WTC11 (cell line): Measurements from ENCODE around the gene SAMD9L. TPM values are rescaled to one million over a fixed set of nuclear protein-coding genes. Genes with fewer than 3 reads are reported as not detected.

Experiments
- ATAC-seq: fragments of 200-7000 bp; cut with Tn5 transposase; 2 replicates; pipeline ENCODE4 v1.10.0; 2021; ENCODE audit warnings: mild to moderate bottlenecking, moderate library complexity
- CTCF ChIA-PET: fragments of 300-600 bp; sonication (Branson Sonifier 250); formaldehyde crosslinking; loops from one replicate; lab custom pipeline; 2021; ENCODE audit warnings: antibody characterized with exemption; lab: Charles Lee
- POLR2A ChIA-PET: fragments of 350-600 bp; sonication (Branson Sonifier 250); formaldehyde crosslinking; loops from one replicate; lab custom pipeline; 2021; ENCODE audit warnings: antibody characterized with exemption; lab: Charles Lee
- DNase-seq: peaks from one replicate; pipeline ENCODE4 v3.0.0; 2021; ENCODE audit warnings: low spot score
- H3K27ac Mint-ChIP-seq: 2 replicates; pipeline ENCODE4 v1.8.0; 2021; ENCODE audit warnings: mixed read lengths
- H3K27me3 Mint-ChIP-seq: 2 replicates; pipeline ENCODE4 v1.8.0; 2021; ENCODE audit warnings: low read depth, mild to moderate bottlenecking, moderate library complexity, mixed read lengths
- H3K36me3 Mint-ChIP-seq: 2 replicates; pipeline ENCODE4 v1.8.0; 2021; ENCODE audit warnings: mixed read lengths
- H3K4me1 Mint-ChIP-seq: 2 replicates; pipeline ENCODE4 v1.8.0; 2022; ENCODE audit warnings: mixed read lengths
- H3K4me3 Mint-ChIP-seq: 2 replicates; pipeline ENCODE4 v1.8.0; 2021; ENCODE audit warnings: mild to moderate bottlenecking, moderate library complexity, mixed read lengths
- H3K9me3 Mint-ChIP-seq: 2 replicates; pipeline ENCODE4 v1.8.0; 2021; ENCODE audit warnings: mixed read lengths
- CREM ChIP-seq: sonication (generic); formaldehyde crosslinking; IDR thresholded peaks from 2 replicates; pipeline ENCODE4 v1.8.1; 2022; ENCODE audit warnings: mild to moderate bottlenecking, missing genetic modification reagents, moderate library complexity
- ESRRA ChIP-seq: sonication (generic); formaldehyde crosslinking; IDR thresholded peaks from 2 replicates; pipeline ENCODE4 v1.8.1; 2022; ENCODE audit warnings: mild to moderate bottlenecking, missing genetic modification reagents, borderline replicate concordance
- KAT7 ChIP-seq: sonication (generic); formaldehyde crosslinking; IDR thresholded peaks from 2 replicates; pipeline ENCODE4 v1.8.1; 2023; ENCODE audit warnings: missing genetic modification reagents, mild to moderate bottlenecking, borderline replicate concordance
- MXD4 ChIP-seq: fragments of 250-450 bp; sonication (Bioruptor Pico); IDR thresholded peaks from 2 replicates; pipeline ENCODE4 v1.8.0; 2021; ENCODE audit warnings: mild to moderate bottlenecking, moderate library complexity, borderline replicate concordance
- MYBL2 ChIP-seq: sonication (generic); formaldehyde crosslinking; IDR thresholded peaks from 2 replicates; pipeline ENCODE4 v1.8.1; 2023; ENCODE audit warnings: mild to moderate bottlenecking, moderate library complexity, missing genetic modification reagents
- NFATC4 ChIP-seq: fragments of 250-450 bp; sonication (Bioruptor Pico); IDR thresholded peaks from 2 replicates; pipeline ENCODE4 v1.9.0; 2021; ENCODE audit warnings: mild to moderate bottlenecking
- NR2C2 ChIP-seq: sonication (generic); formaldehyde crosslinking; IDR thresholded peaks from 2 replicates; pipeline ENCODE4 v1.8.0; 2022; ENCODE audit warnings: mild to moderate bottlenecking, missing genetic modification reagents
- OVOL2 ChIP-seq: fragments of 250-450 bp; sonication (Bioruptor Pico); IDR thresholded peaks from 2 replicates; pipeline ENCODE4 v1.9.0; 2021; ENCODE audit warnings: mild to moderate bottlenecking, borderline replicate concordance
- PRRX2 ChIP-seq: fragments of 250-450 bp; sonication (Bioruptor Pico); IDR thresholded peaks from 2 replicates; pipeline ENCODE4 v1.8.0; 2021; ENCODE audit warnings: mild to moderate bottlenecking
- RELA ChIP-seq: sonication (generic); formaldehyde crosslinking; IDR thresholded peaks from 2 replicates; pipeline ENCODE4 v1.8.1; 2022; ENCODE audit warnings: missing genetic modification reagents, mild to moderate bottlenecking, borderline replicate concordance
- SMAD4 ChIP-seq: sonication (generic); formaldehyde crosslinking; IDR thresholded peaks from 2 replicates; pipeline ENCODE4 v1.8.0; 2022; ENCODE audit warnings: mild to moderate bottlenecking, missing genetic modification reagents
- TCF7 ChIP-seq: sonication (generic); formaldehyde crosslinking; IDR thresholded peaks from 2 replicates; pipeline ENCODE4 v1.8.0; 2022; ENCODE audit warnings: mild to moderate bottlenecking, low read depth, missing genetic modification reagents, moderate library complexity
- TP53 ChIP-seq: sonication (generic); formaldehyde crosslinking; IDR thresholded peaks from 2 replicates; pipeline ENCODE4 v1.8.1; 2023; ENCODE audit warnings: mild to moderate bottlenecking, missing genetic modification reagents
- ZBTB21 ChIP-seq: sonication (generic); formaldehyde crosslinking; IDR thresholded peaks from 2 replicates; pipeline ENCODE4 v1.8.1; 2023; ENCODE audit warnings: mild to moderate bottlenecking, missing genetic modification reagents, borderline replicate concordance
- ZMAT4 ChIP-seq: fragments of 250-450 bp; sonication (Bioruptor Pico); IDR thresholded peaks from 2 replicates; pipeline ENCODE4 v1.9.0; 2021; ENCODE audit warnings: mild to moderate bottlenecking
- ZNF121 ChIP-seq: sonication (generic); formaldehyde crosslinking; IDR thresholded peaks from 2 replicates; pipeline ENCODE4 v1.8.0; 2023; ENCODE audit warnings: missing genetic modification reagents
- ZNF138 ChIP-seq: sonication (generic); formaldehyde crosslinking; conservative IDR thresholded peaks from 2 replicates; pipeline ENCODE4 v1.8.1; 2022; ENCODE audit warnings: mild to moderate bottlenecking, moderate library complexity, missing genetic modification reagents
- ZNF263 ChIP-seq: sonication (generic); formaldehyde crosslinking; IDR thresholded peaks from 2 replicates; pipeline ENCODE4 v1.8.1; 2022; ENCODE audit warnings: low read depth, mild to moderate bottlenecking, moderate library complexity, missing genetic modification reagents
- ZNF671 ChIP-seq: fragments of 250-450 bp; sonication (Bioruptor Pico); IDR thresholded peaks from 2 replicates; pipeline ENCODE4 v1.8.0; 2021; ENCODE audit warnings: mild to moderate bottlenecking
- total RNA-seq: library from RNA; stranded (reverse); gene quantifications from 3 replicates; pipeline ENCODE4 v1.2.3, GENCODE V29; 2021
- TF ChIP-seq, protein P1 (sequence below): sonication (generic); formaldehyde crosslinking; IDR thresholded peaks from 2 replicates; pipeline ENCODE4 v1.8.0; 2023; ENCODE audit warnings: missing genetic modification reagents, mild to moderate bottlenecking, borderline replicate concordance
- TF ChIP-seq, protein P2 (sequence below): fragments of 250-450 bp; sonication (Bioruptor Pico); IDR thresholded peaks from 2 replicates; pipeline ENCODE4 v1.9.0; 2021; ENCODE audit warnings: moderate library complexity, mild to moderate bottlenecking, inconsistent platforms, borderline replicate concordance
- TF ChIP-seq, protein P3 (sequence below): sonication (generic); formaldehyde crosslinking; IDR thresholded peaks from 2 replicates; pipeline ENCODE4 v1.8.0; 2022; ENCODE audit warnings: mild to moderate bottlenecking, missing genetic modification reagents
- TF ChIP-seq, protein P4 (sequence below): sonication (generic); formaldehyde crosslinking; IDR thresholded peaks from 2 replicates; pipeline ENCODE4 v1.8.0; 2022; ENCODE audit warnings: mild to moderate bottlenecking, missing genetic modification reagents
- TF ChIP-seq, protein P5 (sequence below): sonication (generic); formaldehyde crosslinking; IDR thresholded peaks from 2 replicates; pipeline ENCODE4 v1.8.1; 2022; ENCODE audit warnings: mild to moderate bottlenecking, moderate library complexity, missing genetic modification reagents

Gene SAMD9L
- total RNA-seq, 1 experiment from 2014 or later: 0.15 TPM

DNA sequence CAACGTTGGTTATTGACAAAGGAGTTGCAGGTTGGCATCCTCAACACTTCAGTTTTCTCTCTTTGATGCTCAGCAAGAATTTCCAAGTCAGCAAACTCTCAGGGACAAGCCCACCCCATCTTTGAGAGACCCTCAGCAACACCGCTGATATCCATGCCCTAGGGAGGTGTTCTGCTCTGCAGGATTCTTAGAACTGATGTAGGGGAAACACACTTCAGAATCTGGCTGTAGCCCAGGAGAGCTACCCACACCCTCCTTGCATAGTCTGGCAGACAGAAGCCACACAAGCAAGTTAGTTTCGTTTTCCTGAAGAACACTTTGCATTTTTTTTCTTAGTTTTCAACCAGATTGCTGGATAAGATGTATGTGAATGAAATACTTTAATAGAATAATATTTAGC is 822 bp downstream of the SAMD9L start (continued):
- TF ChIP-seq, protein P1, sequence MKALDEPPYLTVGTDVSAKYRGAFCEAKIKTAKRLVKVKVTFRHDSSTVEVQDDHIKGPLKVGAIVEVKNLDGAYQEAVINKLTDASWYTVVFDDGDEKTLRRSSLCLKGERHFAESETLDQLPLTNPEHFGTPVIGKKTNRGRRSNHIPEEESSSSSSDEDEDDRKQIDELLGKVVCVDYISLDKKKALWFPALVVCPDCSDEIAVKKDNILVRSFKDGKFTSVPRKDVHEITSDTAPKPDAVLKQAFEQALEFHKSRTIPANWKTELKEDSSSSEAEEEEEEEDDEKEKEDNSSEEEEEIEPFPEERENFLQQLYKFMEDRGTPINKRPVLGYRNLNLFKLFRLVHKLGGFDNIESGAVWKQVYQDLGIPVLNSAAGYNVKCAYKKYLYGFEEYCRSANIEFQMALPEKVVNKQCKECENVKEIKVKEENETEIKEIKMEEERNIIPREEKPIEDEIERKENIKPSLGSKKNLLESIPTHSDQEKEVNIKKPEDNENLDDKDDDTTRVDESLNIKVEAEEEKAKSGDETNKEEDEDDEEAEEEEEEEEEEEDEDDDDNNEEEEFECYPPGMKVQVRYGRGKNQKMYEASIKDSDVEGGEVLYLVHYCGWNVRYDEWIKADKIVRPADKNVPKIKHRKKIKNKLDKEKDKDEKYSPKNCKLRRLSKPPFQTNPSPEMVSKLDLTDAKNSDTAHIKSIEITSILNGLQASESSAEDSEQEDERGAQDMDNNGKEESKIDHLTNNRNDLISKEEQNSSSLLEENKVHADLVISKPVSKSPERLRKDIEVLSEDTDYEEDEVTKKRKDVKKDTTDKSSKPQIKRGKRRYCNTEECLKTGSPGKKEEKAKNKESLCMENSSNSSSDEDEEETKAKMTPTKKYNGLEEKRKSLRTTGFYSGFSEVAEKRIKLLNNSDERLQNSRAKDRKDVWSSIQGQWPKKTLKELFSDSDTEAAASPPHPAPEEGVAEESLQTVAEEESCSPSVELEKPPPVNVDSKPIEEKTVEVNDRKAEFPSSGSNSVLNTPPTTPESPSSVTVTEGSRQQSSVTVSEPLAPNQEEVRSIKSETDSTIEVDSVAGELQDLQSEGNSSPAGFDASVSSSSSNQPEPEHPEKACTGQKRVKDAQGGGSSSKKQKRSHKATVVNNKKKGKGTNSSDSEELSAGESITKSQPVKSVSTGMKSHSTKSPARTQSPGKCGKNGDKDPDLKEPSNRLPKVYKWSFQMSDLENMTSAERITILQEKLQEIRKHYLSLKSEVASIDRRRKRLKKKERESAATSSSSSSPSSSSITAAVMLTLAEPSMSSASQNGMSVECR (CRISPR knock-in tag): no peak
- TF ChIP-seq KAT7 (CRISPR knock-in tag): no peak
- no peak for TF ChIP-seq ZBTB21 (CRISPR knock-in tag)
- TF ChIP-seq, protein P2, sequence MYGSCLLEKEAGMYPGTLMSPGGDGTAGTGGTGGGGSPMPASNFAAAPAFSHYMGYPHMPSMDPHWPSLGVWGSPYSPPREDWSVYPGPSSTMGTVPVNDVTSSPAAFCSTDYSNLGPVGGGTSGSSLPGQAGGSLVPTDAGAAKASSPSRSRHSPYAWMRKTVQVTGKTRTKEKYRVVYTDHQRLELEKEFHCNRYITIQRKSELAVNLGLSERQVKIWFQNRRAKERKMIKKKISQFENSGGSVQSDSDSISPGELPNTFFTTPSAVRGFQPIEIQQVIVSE (CRISPR knock-in tag): no peak
- TF ChIP-seq ZNF263 (CRISPR knock-in tag): no peak
- no peak for TF ChIP-seq MXD4 (CRISPR knock-in tag)
- no peak for TF ChIP-seq ESRRA (CRISPR knock-in tag)
- no peak for TF ChIP-seq NR2C2
- no peak for TF ChIP-seq RELA
- TF ChIP-seq, all 79 proteins: peak for 0

DNA sequence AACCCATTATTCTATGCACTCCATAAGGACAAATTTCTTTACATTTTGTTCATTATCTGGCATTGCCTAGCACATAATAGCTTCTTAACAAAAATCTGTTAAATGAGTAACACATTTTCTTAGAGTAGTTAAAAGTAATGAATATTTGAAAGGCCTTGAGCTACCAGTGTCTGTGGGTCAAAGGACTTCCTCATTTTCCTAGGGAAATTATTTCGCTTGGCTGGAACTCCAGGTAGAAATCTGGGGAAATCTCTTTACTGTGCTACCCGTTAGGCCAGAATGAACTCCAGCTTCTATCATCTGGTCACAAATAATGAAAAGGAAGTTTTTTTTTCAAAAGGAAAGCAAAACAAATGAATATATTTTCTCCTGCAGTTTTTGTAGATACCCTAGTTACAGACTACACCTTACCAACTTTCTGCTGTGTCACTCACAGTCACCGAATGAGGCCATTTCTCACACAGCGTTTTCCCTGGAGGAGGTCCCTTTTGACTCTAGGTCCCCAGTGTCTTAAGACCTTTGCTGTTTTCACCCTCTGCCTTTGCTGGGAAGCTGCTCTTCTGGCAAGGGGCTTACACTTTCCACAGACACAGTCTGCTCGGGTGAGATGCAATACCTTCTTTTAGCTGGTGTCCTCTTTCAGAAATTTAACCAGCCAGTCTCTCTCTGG is 1.6 kb downstream of the SAMD9L start:
- H3K27ac Mint-ChIP-seq: no peak overlapping the region

GRCh38 chr7:93146036-93146435 is 2.1 kb downstream of the SAMD9L start:
- DNase-seq: no peak
- Mint-ChIP-seq H3K4me3 (no peak overlapping the region), H3K4me1 (peaks cover 7% of the 10 kb centered on the region; the same call in 1 of the 2 replicates), H3K27me3 (no peaks in the 10 kb centered on the region; the same call in 1 of the 2 replicates), H3K9me3 (no peaks in the 10 kb centered on the region), H3K27ac (no peak overlapping the region; the same call in 1 of the 2 replicates), H3K36me3 (no peaks in the 10 kb centered on the region)
- ChIA-PET POLR2A (no interaction called here), CTCF (no interaction called here)
- peak; percentile 64 for ATAC-seq
- TF ChIP-seq TCF7 (no peak), OVOL2 (no peak), ZNF121 (CRISPR knock-in tag) (no peak), MYBL2 (no peak), RELA (no peak), NFATC4 (CRISPR knock-in tag) (no peak), PRRX2 (CRISPR knock-in tag) (no peak), KAT7 (CRISPR knock-in tag) (no peak), ZNF671 (CRISPR knock-in tag) (no peak), CREM (CRISPR knock-in tag) (no peak), SMAD4 (CRISPR knock-in tag) (no peak), ZMAT4 (CRISPR knock-in tag) (no peak), TP53 (CRISPR knock-in tag) (no peak)
- TF ChIP-seq, protein P3, sequence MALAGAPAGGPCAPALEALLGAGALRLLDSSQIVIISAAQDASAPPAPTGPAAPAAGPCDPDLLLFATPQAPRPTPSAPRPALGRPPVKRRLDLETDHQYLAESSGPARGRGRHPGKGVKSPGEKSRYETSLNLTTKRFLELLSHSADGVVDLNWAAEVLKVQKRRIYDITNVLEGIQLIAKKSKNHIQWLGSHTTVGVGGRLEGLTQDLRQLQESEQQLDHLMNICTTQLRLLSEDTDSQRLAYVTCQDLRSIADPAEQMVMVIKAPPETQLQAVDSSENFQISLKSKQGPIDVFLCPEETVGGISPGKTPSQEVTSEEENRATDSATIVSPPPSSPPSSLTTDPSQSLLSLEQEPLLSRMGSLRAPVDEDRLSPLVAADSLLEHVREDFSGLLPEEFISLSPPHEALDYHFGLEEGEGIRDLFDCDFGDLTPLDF (CRISPR knock-in tag): no peak
- TF ChIP-seq, protein P4, sequence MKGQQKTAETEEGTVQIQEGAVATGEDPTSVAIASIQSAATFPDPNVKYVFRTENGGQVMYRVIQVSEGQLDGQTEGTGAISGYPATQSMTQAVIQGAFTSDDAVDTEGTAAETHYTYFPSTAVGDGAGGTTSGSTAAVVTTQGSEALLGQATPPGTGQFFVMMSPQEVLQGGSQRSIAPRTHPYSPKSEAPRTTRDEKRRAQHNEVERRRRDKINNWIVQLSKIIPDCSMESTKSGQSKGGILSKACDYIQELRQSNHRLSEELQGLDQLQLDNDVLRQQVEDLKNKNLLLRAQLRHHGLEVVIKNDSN (CRISPR knock-in tag): no peak
- TF ChIP-seq, protein P2 (CRISPR knock-in tag): no peak
- TF ChIP-seq, protein P5, sequence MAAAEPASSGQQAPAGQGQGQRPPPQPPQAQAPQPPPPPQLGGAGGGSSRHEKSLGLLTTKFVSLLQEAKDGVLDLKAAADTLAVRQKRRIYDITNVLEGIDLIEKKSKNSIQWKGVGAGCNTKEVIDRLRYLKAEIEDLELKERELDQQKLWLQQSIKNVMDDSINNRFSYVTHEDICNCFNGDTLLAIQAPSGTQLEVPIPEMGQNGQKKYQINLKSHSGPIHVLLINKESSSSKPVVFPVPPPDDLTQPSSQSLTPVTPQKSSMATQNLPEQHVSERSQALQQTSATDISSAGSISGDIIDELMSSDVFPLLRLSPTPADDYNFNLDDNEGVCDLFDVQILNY (CRISPR knock-in tag): no peak

More for the DNA sequence above, 1.6 kb downstream of the SAMD9L start:
- H3K27me3 Mint-ChIP-seq: no peaks in the 10 kb centered on the region; the same call in 1 of the 2 replicates
- ATAC-seq (no peak), DNase-seq (no peak)
- no peak overlapping the region for H3K4me3 Mint-ChIP-seq
- ChIA-PET POLR2A (no interaction called here), CTCF (no interaction called here)
- H3K4me1 Mint-ChIP-seq: peaks cover 7% of the 10 kb centered on the region; the same call in 1 of the 2 replicates
- no peak for TF ChIP-seq ZNF121 (CRISPR knock-in tag)
- TF ChIP-seq ZNF138 (CRISPR knock-in tag): no peak
- H3K9me3 Mint-ChIP-seq: no peaks in the 10 kb centered on the region
- no peaks in the 10 kb centered on the region for H3K36me3 Mint-ChIP-seq
